Brain microvascular endothelial cell (primary cell): ENCODE results near the gene PARD3.
A peak's percentile ranks its signal among the peaks of the same experiment; 100 is the strongest.

Experiments used
- DNase-seq: peaks from one replicate; pipeline ENCODE4 v3.0.0-alpha.2; 2020
- H3K27ac ChIP-seq: fragments of 250-450 bp; sonication (Bioruptor Pico); 2 replicates; pipeline ENCODE4 v1.5.1; 2020; ENCODE audit warnings: mild to moderate bottlenecking, moderate library complexity
- H3K27me3 ChIP-seq: fragments of 250-450 bp; sonication (Bioruptor Pico); replicated peaks from 2 replicates; pipeline ENCODE4 v1.5.1; 2020; ENCODE audit warnings: mild to moderate bottlenecking
- H3K36me3 ChIP-seq: fragments of 250-450 bp; sonication (Bioruptor Pico); replicated peaks from 2 replicates; pipeline ENCODE4 v1.5.1; 2020; ENCODE audit warnings: mild to moderate bottlenecking
- H3K4me3 ChIP-seq: 2 replicates; pipeline ENCODE4 v1.5.1; 2011; ENCODE audit warnings: low read depth, mild to moderate bottlenecking, control low read depth, low read length, moderate library complexity
- CTCF ChIP-seq: IDR thresholded peaks from 2 replicates; pipeline ENCODE4 v1.5.1; 2011; ENCODE audit warnings: low read depth, mild to moderate bottlenecking, moderate library complexity, low read length, control low read depth, inconsistent platforms; ENCODE audit errors: missing control alignments
- in situ Hi-C: cut with HindIII; loops from 2 replicates; pipeline ENCODE4 v1.10.0; 2017; ENCODE audit warnings: low sequenced_read_pairs, low pct_ligation_motif_present

The PARD3 gene

GRCh38 chr10:34107626-34108516, 707.2 kb downstream of the PARD3 start:
- no peak overlapping the region for H3K27ac ChIP-seq
- no peak overlapping the region for H3K4me3 ChIP-seq
- in situ Hi-C loops: no loop called here
- DNase-seq: no peak
- no peaks in the 10 kb centered on the region for H3K36me3 ChIP-seq
- H3K27me3 ChIP-seq: no peaks in the 10 kb centered on the region
- no peak for TF ChIP-seq CTCF

- no peaks in the 10 kb centered on the region for H3K36me3 ChIP-seq
- H3K27me3 ChIP-seq: no peaks in the 10 kb centered on the region
- no peak overlapping the region for H3K4me3 ChIP-seq
- in situ Hi-C loops: no loop called here
- DNase-seq: no peak
- TF ChIP-seq CTCF: no peak
- H3K27ac ChIP-seq: no peak overlapping the region
Observed at GRCh38 chr10:34106356-34106885, 708.7 kb downstream of the PARD3 start.

DNA sequence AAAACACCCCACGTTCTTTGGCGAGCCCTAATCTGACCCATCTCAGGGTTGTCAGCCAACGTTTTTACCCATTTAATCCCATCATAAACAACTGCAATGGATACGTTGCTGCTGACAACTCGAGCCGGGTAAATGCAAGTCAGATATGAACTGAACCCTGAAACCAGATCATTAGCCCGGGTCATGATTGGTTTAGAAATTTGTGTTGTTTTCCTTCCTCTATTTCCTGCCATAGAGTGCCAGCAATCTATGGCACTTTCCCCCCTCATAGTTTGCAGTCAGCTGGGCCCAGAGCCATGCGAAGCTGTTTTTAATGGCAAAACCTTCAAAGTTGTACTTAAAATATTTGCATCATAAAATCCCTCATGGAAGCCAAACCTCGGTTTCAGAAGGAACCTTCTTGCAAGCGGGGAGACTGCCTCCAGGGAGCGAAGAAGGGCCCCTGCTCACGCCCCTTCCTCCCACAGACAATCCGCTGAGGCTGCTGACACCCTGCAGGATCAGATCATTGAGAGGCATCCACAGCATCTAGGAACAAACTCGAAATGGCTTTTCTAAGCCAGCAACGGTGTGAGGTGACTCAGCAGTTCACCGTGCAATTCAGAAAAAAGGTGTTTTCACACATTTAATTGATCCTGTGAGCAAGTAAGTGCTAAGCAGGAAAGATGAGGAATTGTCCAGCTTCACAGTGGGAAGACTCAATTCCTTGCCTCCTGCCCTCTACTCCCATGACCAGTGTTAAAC, 710.1 kb downstream of the PARD3 start:
- Histone ChIP-seq H3K4me3 (no peak overlapping the region), H3K27me3 (no peaks in the 10 kb centered on the region), H3K36me3 (no peaks in the 10 kb centered on the region), H3K27ac (no peak overlapping the region)
- DNase-seq: no peak
- in situ Hi-C loops: no loop called here
- no peak for TF ChIP-seq CTCF

GRCh38 chr10:34102893-34103506, 712.1 kb downstream of the PARD3 start:
- no peak for DNase-seq
- in situ Hi-C loops: no loop called here
- Histone ChIP-seq H3K27ac (no peak overlapping the region), H3K27me3 (no peaks in the 10 kb centered on the region), H3K4me3 (no peak overlapping the region), H3K36me3 (no peaks in the 10 kb centered on the region)
- TF ChIP-seq CTCF: no peak

DNA sequence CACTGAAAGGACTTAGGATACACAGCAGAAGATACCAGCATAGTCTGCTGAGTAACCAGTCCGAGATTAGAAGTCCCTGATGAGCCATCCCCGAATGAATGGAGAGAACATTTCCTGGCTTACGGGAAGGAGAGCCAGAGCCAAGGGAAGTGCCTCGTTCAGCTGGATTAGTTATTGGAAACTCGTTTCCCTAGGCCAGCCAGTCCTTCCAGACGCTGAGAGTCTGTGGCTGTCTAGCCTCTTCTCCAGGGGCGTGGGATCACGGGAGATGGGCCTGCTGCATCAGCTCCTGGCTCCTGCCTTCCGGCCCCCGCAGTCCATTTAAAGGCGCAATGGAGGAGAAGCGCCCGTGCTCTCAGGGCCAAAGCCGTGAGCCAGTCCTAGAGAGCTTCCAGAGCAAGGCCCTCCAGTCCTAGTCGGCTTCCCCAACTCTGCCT, 712.8 kb downstream of the PARD3 start:
- peak; percentile 43 for DNase-seq
- Histone ChIP-seq H3K4me3 (no peak overlapping the region), H3K27ac (no peak overlapping the region), H3K27me3 (no peaks in the 10 kb centered on the region), H3K36me3 (no peaks in the 10 kb centered on the region)
- in situ Hi-C loops: no loop called here
- TF ChIP-seq CTCF: no peak
